CD4-positive, alpha-beta T cell (primary cell): ENCODE data around the gene TM4SF4. TPM values are rescaled to one million over a fixed set of nuclear protein-coding genes. Genes with fewer than 3 reads are reported as not detected.

Experiments used
- ATAC-seq: fragments of 200-7000 bp; cut with Tn5 transposase; one replicate; pipeline ENCODE4 v1.10.0; 2022; ENCODE audit warnings: mild to moderate bottlenecking; ENCODE audit not compliant: poor library complexity
- CTCF ChIA-PET: fragments of 350-600 bp; sonication (Branson Sonifier 250); formaldehyde crosslinking; loops from one replicate; lab custom pipeline; 2021; ENCODE audit warnings: antibody characterized with exemption, inconsistent platforms; lab: Charles Lee
- POLR2A ChIA-PET: fragments of 350-600 bp; sonication (Branson Sonifier 250); formaldehyde crosslinking; loops from one replicate; lab custom pipeline; 2021; ENCODE audit warnings: antibody characterized with exemption, inconsistent platforms; lab: Charles Lee
- DNase-seq, 14 experiments: peaks; one replicate each; pipeline ENCODE4 v3.0.0-alpha.2; 2013 to 2020; ENCODE audit warnings: mixed read lengths in 2 of 14
- H3K27ac ChIP-seq, 2 donors: one replicate each; pipeline versions ENCODE4 v1.5.1 to v1.7.0; 2013; ENCODE audit warnings: low read length in 2 of 2, low read depth in 1 of 2, mild to moderate bottlenecking in 1 of 2
- H3K27me3 ChIP-seq, 2 experiments: 1 replicate in 1 of 2; 2 replicates in 1 of 2; pipeline versions ENCODE4 v1.6.1 to v1.7.0; 2013; ENCODE audit warnings: low read length in 2 of 2, control low read depth in 1 of 2, mild to moderate bottlenecking in 1 of 2, moderate library complexity in 1 of 2; ENCODE audit not compliant: insufficient read depth in 2 of 2, control insufficient read depth in 1 of 2
- H3K36me3 ChIP-seq: one replicate; pipeline ENCODE4 v1.6.1; 2013; ENCODE audit warnings: low read length, control low read depth; ENCODE audit not compliant: insufficient read depth
- H3K4me1 ChIP-seq: one replicate; pipeline ENCODE4 v1.6.1; 2013; ENCODE audit warnings: low read length, control low read depth; ENCODE audit not compliant: insufficient read depth
- H3K4me3 ChIP-seq: one replicate; pipeline ENCODE4 v1.5.1; 2013; ENCODE audit warnings: mild to moderate bottlenecking, low read length, moderate library complexity
- H3K9me3 ChIP-seq, 2 experiments: 1 replicate in 1 of 2; 2 replicates in 1 of 2; pipeline versions ENCODE4 v1.6.1 to v1.7.0; 2013; ENCODE audit warnings: low read length in 2 of 2, mild to moderate bottlenecking in 2 of 2, control low read depth in 1 of 2, moderate library complexity in 1 of 2; ENCODE audit not compliant: control insufficient read depth in 1 of 2, insufficient read depth in 1 of 2
- H3K27ac Mint-ChIP-seq: one replicate; pipeline ENCODE4 v1.8.0; 2020; ENCODE audit warnings: mixed read lengths
- H3K27me3 Mint-ChIP-seq: one replicate; pipeline ENCODE4 v1.8.0; 2021; ENCODE audit warnings: mixed read lengths
- H3K36me3 Mint-ChIP-seq: one replicate; pipeline ENCODE4 v1.8.0; 2021; ENCODE audit warnings: low read depth, mixed read lengths
- H3K4me1 Mint-ChIP-seq: one replicate; pipeline ENCODE4 v1.8.0; 2021; ENCODE audit warnings: low read depth, mixed read lengths
- H3K4me3 Mint-ChIP-seq: one replicate; pipeline ENCODE4 v1.8.0; 2020; ENCODE audit warnings: mild to moderate bottlenecking, mixed read lengths
- H3K9me3 Mint-ChIP-seq: one replicate; pipeline ENCODE4 v1.8.0; 2020; ENCODE audit warnings: mixed read lengths
- intact Hi-C, 2 experiments: fragments of 100-400 bp; cut with DNase I in 1 of 2; cut with micrococcal nuclease in 1 of 2; formaldehyde crosslinking; loops; one replicate each; pipeline versions ENCODE4 v1.15.1 to v1.9.0; 2023 to 2025; cut with DNase I, micrococcal nuclease
- total RNA-seq, 174 experiments: library from RNA in 2 of 174; stranded (reverse) in 2 of 174; gene quantifications; one replicate each; pipeline ENCODE4 v1.2.3 and lab custom pipeline; 2021 to 2026
- TF ChIP-seq, protein P1 (sequence below): fragments of 200-600 bp; IDR thresholded peaks from one replicate; pipeline ENCODE4 v1.8.0; 2022; ENCODE audit warnings: antibody characterized with exemption, mild to moderate bottlenecking

Gene TM4SF4
- total RNA-seq, 2 experiments from 2014 or later = not detected

GRCh38 chr3:149452036-149452435 is 22.5 kb upstream of the TM4SF4 start:
- Mint-ChIP-seq H3K27me3 (peaks cover 5% of the 10 kb centered on the region), H3K9me3 (peaks cover 13% of the 10 kb centered on the region), H3K4me3 (no peak overlapping the region), H3K36me3 (no peaks in the 10 kb centered on the region), H3K27ac (no peak overlapping the region), H3K4me1 (no peaks in the 10 kb centered on the region)
- H3K4me1 ChIP-seq = no peaks in the 10 kb centered on the region
- TF ChIP-seq, protein P1, sequence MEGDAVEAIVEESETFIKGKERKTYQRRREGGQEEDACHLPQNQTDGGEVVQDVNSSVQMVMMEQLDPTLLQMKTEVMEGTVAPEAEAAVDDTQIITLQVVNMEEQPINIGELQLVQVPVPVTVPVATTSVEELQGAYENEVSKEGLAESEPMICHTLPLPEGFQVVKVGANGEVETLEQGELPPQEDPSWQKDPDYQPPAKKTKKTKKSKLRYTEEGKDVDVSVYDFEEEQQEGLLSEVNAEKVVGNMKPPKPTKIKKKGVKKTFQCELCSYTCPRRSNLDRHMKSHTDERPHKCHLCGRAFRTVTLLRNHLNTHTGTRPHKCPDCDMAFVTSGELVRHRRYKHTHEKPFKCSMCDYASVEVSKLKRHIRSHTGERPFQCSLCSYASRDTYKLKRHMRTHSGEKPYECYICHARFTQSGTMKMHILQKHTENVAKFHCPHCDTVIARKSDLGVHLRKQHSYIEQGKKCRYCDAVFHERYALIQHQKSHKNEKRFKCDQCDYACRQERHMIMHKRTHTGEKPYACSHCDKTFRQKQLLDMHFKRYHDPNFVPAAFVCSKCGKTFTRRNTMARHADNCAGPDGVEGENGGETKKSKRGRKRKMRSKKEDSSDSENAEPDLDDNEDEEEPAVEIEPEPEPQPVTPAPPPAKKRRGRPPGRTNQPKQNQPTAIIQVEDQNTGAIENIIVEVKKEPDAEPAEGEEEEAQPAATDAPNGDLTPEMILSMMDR = no peak
- DNase-seq (no peak), ATAC-seq (no peak)
- H3K9me3 ChIP-seq = peaks cover 11 to 12% of the 10 kb centered on the region in 2 experiments
- no peaks in the 10 kb centered on the region for H3K36me3 ChIP-seq
- no peaks in the 10 kb centered on the region for H3K27me3 ChIP-seq
- ChIA-PET CTCF (no interaction called here), POLR2A (no interaction called here)
- no peak overlapping the region for H3K27ac ChIP-seq
- H3K4me3 ChIP-seq = no peak overlapping the region
- intact Hi-C loops = no loop called here

GRCh38 chr3:149453140-149453805 is 21.2 kb upstream of the TM4SF4 start:
- ChIA-PET CTCF (no interaction called here), POLR2A (no interaction called here)
- Histone ChIP-seq H3K9me3 (peaks cover 11 to 12% of the 10 kb centered on the region in 2 experiments), H3K4me3 (no peak overlapping the region), H3K27me3 (no peaks in the 10 kb centered on the region), H3K27ac (no peak overlapping the region), H3K4me1 (no peaks in the 10 kb centered on the region), H3K36me3 (no peaks in the 10 kb centered on the region)
- DNase-seq (no peak), ATAC-seq (no peak)
- intact Hi-C loops = no loop called here
- Mint-ChIP-seq H3K36me3 (no peaks in the 10 kb centered on the region), H3K27ac (no peak overlapping the region), H3K4me1 (no peaks in the 10 kb centered on the region), H3K9me3 (peaks cover 13% of the 10 kb centered on the region), H3K27me3 (peaks cover 5% of the 10 kb centered on the region), H3K4me3 (no peak overlapping the region)
- TF ChIP-seq, protein P1 = no peak

GRCh38 chr3:149454746-149455145 is 19.8 kb upstream of the TM4SF4 start:
- H3K36me3 Mint-ChIP-seq = no peaks in the 10 kb centered on the region
- no peak overlapping the region for H3K4me3 Mint-ChIP-seq
- ChIA-PET CTCF (no interaction called here), POLR2A (no interaction called here)
- TF ChIP-seq, protein P1 = no peak
- peaks cover 11 to 12% of the 10 kb centered on the region in 2 experiments for H3K9me3 ChIP-seq
- H3K27me3 Mint-ChIP-seq = peaks cover 8% of the 10 kb centered on the region
- H3K4me3 ChIP-seq = no peak overlapping the region
- no peaks in the 10 kb centered on the region for H3K36me3 ChIP-seq
- intact Hi-C loops = no loop called here
- no peak for ATAC-seq
- H3K27ac Mint-ChIP-seq = no peak overlapping the region
- peaks cover 13% of the 10 kb centered on the region for H3K9me3 Mint-ChIP-seq
- no peaks in the 10 kb centered on the region for H3K4me1 Mint-ChIP-seq
- no peak for DNase-seq
- no peaks in the 10 kb centered on the region for H3K4me1 ChIP-seq
- no peak overlapping the region for H3K27ac ChIP-seq
- no peaks in the 10 kb centered on the region for H3K27me3 ChIP-seq
